Left cardiac atrium (tissue), 4 donors: ENCODE measurements around the gene GAPVD1. TPM values are rescaled to one million over a fixed set of nuclear protein-coding genes. Genes with fewer than 3 reads are reported as not detected.
"Not testable (repeated sequence)": the region's sequence is repeated elsewhere in the genome, so short reads cannot be mapped to it uniquely, and the experiment has no call there.

Experiments used
- ATAC-seq, 2 donors: fragments of 200-7000 bp; cut with Tn5 transposase; one replicate each; pipeline ENCODE4 v1.9.1; 2020; ENCODE audit warnings: mild to moderate bottlenecking in 2 of 2, moderate library complexity in 2 of 2
- DNase-seq: peaks from one replicate; pipeline ENCODE4 v3.0.0-alpha.2; 2020
- intact Hi-C, 2 donors: fragments of 100-400 bp; cut with DNase I; formaldehyde crosslinking; loops; one replicate each; pipeline versions ENCODE4 v1.14.1 to v1.15.1; 2022 to 2023
- total RNA-seq, 2 donors: library from RNA; stranded (reverse); fragmentation: NEBNext Ultra II Directional; extraction: Animal tissue kit (Norgen Biotek cat#: 25700); gene quantifications; one replicate each; pipeline ENCODE4 v1.2.1, GENCODE V29; 2021
- donor health status: DM: no; HTN: yes; CAD: no.
- donor health status: DM: no; HTN: yes; CAD: no; lungs with severe emphysema.
- donor health status: DM: yes; HTN: yes; CAD: no.
- donor health status: Dilated cardiomyopathy.

GAPVD1 gene
- total RNA-seq, 2 donors from 2014 or later = 30.7 to 36.8 TPM

GRCh38 chr9:125387861-125388524 lies 126.4 kb downstream of the GAPVD1 start:
- intact Hi-C loops = no loop called here
- ATAC-seq (no peak), DNase-seq (no peak)

DNA sequence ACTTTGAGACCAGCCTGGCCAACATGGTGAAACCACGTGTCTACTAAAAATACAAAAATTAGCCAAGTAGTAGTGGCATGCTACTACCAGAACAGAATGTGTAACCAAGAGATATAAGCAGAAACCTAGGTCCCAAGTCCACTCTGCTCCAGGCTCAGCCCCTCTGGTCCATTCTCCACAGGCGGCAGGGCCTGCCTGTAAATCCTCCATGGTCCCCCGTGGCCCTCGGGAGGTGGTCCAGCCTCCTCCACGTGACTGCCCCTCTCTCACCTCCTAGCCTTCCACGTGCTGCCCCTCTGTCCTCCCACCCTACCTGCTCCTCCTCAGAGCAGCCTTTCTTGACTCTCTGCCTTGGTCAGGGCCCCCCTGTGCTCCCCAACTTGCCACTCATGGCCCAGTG lies 127.4 kb downstream of the GAPVD1 start:
- intact Hi-C loops = no loop called here
- no peak for ATAC-seq
- DNase-seq = no peak

DNA sequence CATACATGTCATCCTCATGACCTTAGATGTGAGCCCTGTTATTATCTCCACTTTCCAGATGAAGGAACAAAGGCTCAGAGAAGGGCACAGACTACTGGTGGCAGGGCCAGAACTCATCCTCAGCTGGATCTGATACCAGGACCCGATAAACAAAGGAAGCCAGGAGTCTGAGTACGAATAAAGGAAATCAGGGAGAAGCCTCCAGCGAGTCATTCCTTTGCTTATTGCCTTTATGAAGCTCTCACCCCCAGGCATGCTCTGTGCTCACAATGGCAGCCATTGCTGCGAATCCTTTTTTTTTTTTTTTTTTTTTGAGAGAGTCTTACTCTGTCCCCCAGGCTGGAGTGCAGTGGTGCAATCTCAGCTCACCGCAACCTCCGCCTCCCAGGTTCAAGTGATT lies 130.1 kb downstream of the GAPVD1 start:
- ATAC-seq (no peak), DNase-seq (no peak)
- intact Hi-C loops = no loop called here

DNA sequence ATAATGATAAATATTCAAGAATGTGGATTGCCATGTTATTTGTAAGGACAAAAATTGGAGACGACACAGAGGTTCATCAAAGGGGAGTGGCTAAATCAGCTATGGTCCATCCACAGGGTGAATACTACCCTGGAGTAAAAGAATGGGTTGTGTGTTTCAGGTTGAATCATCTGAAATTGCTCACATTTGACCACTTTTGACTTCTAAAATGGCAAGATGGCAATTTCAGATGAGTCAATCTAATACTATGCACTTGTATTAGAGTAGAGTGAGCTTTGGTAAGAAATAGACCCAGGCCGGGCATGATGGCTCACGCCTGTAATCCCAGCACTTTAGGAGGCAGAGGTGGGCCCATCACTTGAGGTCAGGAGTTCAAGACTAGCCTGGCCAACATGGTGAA lies 131.8 kb downstream of the GAPVD1 start:
- intact Hi-C loops = no loop called here
- DNase-seq = no peak
- ATAC-seq = no peak

DNA sequence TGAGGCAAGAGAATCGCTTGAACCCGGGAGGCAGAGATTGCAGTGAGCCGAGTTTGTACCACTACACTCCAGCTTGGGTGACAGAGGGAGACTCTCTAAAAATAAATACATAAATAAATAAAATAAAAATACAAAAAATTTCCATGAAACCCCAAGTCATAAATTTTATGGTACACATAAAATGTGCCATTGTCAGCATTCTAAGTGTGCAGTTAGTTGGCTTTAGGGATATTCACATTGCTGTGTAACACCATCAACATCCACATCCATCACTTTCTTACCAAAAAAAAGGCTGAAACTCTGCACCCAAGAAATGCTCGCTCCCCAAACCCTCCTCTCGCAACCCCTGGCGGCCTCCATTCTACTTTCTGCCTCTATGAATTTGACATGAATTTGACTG lies 135.2 kb downstream of the GAPVD1 start:
- ATAC-seq = no peak
- intact Hi-C loops = no loop called here
- no peak for DNase-seq

DNA sequence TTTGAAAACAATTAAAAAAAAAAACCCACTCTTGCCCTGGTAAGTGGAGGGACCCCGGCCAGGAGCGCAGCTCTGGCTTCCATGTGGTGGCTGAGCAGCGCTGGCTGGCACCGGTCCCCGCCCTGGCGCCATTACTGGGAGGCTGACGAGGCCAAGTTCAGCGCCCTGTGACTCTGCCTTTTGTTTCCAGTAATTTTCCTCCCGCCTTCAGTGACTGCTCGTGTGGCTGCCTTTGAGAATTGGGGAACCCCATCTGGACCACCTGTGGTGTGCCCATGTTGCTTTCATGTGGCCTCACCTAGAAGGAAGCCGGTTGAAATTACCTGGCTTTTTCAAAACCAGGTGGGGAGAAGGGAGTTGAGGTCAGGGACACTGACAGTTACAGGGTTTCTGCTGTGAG lies 136.1 kb downstream of the GAPVD1 start:
- no peak for DNase-seq
- no peak for ATAC-seq
- intact Hi-C loops = no loop called here

- no peak for DNase-seq
- no peak for ATAC-seq
- intact Hi-C loops = no loop called here
These were observed 136.6 kb downstream of the GAPVD1 start for GRCh38 chr9:125398243-125398642.

DNA sequence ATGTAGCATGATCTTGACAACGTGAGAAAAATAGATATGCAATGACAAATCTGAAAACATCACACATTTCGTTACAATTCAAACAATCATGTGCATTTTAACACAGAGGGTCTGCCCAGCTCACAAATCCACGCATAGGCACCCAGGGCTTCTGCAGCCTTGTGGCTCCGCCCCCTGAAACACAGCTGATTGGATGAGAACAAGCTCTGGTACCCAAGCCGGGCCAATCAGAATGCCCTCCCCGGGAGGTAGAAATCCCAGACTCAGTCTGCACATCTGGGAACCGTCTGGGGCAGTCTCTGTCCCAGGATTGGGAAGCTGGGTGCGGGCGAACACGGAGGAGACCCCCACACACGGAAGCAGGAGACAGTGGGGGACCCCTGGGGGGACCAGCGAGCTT lies 137.5 kb downstream of the GAPVD1 start:
- ATAC-seq (no peak), DNase-seq (no peak)
- intact Hi-C loops = no loop called here

- intact Hi-C loops = loop anchor here in 1 of 2 donors (10.0 kb wide), 2 partner anchors 225 to 835 kb away; no protein-coding TSS in a partner anchor
- DNase-seq (no peak), ATAC-seq (no peak)
These were observed 138.0 kb downstream of the GAPVD1 start for GRCh38 chr9:125399666-125400065.

DNA sequence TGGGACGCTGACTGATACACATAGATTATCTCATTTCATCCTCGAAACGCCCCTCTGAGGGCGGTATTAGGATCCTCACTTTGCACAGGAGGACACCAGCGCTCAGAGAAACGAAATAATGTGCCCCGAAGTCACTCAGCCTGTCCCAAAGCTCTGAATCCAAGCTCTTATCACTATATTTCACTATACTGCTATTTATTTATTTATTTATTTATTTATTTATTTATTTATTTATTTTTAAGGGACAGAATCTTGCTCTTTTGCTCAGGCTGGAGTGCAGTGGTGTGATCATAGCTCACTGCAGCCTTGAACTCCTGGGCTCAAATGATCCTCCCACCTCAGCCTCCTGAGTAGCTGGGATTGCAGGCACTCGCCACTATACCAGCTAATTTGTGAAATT lies 138.6 kb downstream of the GAPVD1 start:
- DNase-seq, ATAC-seq: not testable (repeated sequence)
- intact Hi-C loops = loop anchor here in 1 of 2 donors (10.0 kb wide), 2 partner anchors 225 to 835 kb away; no protein-coding TSS in a partner anchor

DNA sequence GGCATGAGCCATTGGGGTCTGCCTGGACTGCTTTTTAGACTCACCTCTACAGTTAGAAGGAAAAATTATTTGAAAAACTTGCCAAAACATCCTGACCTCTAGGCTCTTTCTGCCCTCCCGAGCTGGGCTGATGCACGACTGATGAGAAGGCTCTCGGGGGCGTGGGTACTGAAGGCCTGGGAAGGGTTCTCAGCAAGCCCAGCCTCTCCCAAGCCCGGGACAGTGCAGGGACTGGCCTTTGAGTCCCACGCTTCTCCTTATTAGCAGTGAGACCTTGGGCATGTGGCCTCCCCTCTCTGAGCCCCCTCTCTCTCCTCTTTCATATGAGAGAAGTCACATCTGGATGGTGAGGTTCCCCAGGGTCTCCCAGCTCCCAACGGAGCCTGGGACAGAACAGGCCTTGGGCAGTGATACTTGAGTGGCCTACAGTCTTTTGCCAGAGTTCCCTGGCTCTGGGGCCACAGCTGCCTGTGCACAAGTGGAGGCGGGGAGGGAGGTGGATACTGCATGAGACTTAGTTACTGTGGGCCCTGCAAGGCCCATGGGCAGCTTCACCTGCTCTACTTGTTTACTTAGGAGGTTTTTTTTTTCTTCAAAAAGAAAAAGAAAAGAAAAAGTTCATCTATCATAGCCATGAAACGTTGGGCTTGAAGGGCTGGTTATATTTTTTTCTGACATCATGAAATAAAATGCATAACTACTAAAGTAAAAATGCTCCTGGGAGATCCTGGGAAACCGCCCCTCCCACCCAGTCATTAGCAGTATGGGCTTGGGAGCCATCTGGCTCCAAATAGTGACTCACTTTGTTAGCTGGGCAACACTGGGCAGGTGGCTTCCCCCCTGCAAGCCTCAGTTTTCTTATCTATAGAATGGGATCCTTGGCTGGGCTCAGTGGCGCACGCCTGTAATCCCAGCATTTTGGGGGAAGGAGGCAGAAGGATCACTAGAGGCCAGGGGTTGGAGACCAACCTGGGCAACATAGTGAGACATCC lies 139.4 kb downstream of the GAPVD1 start:
- DNase-seq (no peak), ATAC-seq (no peak)
- intact Hi-C loops = loop anchor here in 1 of 2 donors (10.0 kb wide), 2 partner anchors 224 to 834 kb away; no protein-coding TSS in a partner anchor

- DNase-seq (no peak), ATAC-seq (no peak)
- intact Hi-C loops = loop anchor here in 1 of 2 donors (10.0 kb wide), 2 partner anchors 220 to 830 kb away; no protein-coding TSS in a partner anchor
These were observed 143.1 kb downstream of the GAPVD1 start for GRCh38 chr9:125404733-125405132.

- DNase-seq (no peak), ATAC-seq (no peak)
- intact Hi-C loops = loop anchor here (2.0 to 10.0 kb wide), 3 partner anchors 219 to 829 kb away; no protein-coding TSS in a partner anchor
These were observed 144.5 kb downstream of the GAPVD1 start for GRCh38 chr9:125405938-125406809.

DNA sequence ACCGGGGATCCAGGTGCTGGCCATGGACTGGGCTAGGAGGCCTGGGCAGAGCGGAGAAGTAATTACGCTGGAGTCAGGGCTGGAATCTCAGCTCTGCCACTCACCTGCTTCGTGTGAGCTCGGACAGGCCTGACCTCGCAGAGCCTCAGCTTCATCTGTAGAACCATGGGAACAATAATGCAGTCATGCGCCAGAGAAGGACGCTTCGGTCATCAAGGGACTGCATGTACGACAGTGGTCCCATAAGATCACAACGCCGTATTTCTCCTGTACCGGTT lies 145.1 kb downstream of the GAPVD1 start:
- intact Hi-C loops = loop anchor here (2.0 to 10.0 kb wide), 3 partner anchors 218 to 828 kb away; no protein-coding TSS in a partner anchor
- ATAC-seq = no peak
- DNase-seq = no peak

DNA sequence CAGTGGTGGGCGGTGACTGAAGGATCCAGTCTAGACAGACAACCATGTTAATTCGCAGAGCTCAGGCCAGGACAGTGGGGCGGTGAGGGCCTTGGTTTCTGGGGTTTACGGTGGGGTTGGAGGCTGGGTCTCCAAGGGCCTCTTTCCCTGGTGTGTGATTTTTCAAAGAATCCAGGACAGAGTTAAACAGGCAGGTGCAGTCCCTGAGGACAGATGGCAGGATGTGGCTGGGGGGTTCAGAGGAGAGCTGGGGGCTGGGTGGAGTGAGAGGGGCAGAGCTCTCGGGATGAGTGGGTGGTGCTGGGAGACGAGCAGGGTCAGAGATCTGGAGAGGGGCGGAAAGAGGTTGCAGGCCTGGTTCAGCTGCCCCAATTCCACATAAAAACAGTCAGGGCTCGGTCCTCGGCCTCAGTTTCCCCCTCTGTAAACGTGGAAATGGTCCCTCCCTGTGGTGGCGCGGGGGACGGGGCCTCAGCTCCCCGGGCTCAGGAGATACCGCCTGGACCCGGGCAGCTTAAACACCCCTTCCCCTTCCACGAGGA lies 145.9 kb downstream of the GAPVD1 start:
- ATAC-seq (peak in 1 of 2 donors; percentile 15), DNase-seq (no peak)
- intact Hi-C loops = loop anchor here (2.0 to 10.0 kb wide), 3 partner anchors 217 to 827 kb away; no protein-coding TSS in a partner anchor

DNA sequence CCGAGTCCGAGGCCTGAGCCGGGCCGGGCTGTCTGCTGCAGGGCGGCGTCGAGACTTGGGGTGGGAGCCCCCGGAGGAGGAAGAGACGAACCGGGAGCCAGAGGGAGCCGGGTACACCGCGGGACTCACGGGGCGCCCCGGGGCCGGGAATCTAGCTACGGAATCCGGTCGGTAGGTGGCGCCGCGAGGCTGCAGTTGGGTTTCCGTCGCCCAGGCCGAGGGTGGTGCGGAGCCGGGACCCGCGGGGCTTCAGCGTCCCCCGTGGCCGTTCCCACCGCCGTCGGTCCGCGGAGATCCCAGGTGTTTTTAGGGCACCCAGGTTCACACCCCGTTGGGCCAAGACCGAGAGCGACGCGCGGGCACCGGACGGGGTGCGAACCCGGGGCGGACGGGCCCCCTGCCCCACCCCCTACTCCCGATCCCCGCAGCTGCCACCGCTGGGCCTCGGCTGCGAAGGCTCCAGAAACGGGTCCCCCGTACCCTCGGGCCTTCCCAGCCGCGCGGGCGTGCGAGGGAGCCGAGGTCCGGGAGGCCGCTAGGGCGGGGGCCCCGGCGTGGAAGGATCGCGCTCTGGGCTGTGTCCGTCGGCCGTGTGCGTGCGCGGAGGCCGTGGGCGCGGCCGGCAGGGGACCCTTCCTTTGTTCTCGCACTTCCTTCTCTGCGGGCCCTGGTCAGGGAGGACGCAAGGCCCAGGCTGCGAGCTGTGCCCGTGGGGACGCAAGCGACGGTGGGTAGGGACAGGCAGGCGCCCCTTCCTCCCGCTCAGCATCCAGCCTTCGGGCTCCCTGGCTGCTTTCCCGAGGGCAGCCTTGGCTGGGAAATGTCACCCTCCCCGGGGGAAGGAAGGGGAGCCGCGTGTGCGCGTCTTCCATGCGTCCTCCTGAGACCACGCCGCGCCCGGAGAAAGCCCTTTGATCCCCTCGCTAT lies 146.6 kb downstream of the GAPVD1 start:
- intact Hi-C loops = loop anchor here (2.0 to 10.0 kb wide), 4 partner anchors 217 to 827 kb away; no protein-coding TSS in a partner anchor
- peak; percentile 93 for ATAC-seq

GRCh38 chr9:125409217-125409636 lies 147.6 kb downstream of the GAPVD1 start:
- intact Hi-C loops = loop anchor here (2.0 to 10.0 kb wide), 3 partner anchors 216 to 826 kb away; no protein-coding TSS in a partner anchor
- ATAC-seq (no peak), DNase-seq (no peak)

More for the DNA sequence above, 146.6 kb downstream of the GAPVD1 start:
- DNase-seq = peak; percentile 84
